HepG2 (cell line): Measurements from ENCODE around the gene SERPINA3. TPM values are rescaled to one million over a fixed set of nuclear protein-coding genes. Genes with fewer than 3 reads are reported as not detected.

Experiments
- GATAD2A ChIP-seq: IDR thresholded peaks from 2 replicates; pipeline ENCODE4 v1.6.1; 2016
- MEF2D ChIP-seq: sonication (generic); formaldehyde crosslinking; IDR thresholded peaks from 2 replicates; pipeline ENCODE4 v1.5.1; 2020; ENCODE audit warnings: mild to moderate bottlenecking, missing genetic modification reagents
- NCOA5 ChIP-seq: sonication (generic); formaldehyde crosslinking; IDR thresholded peaks from 2 replicates; pipeline ENCODE4 v1.4.0; 2020; ENCODE audit warnings: missing genetic modification reagents
- SKI ChIP-seq: fragments of 450-650 bp; IDR thresholded peaks from one replicate; pipeline ENCODE4 v1.6.1; 2018; ENCODE audit warnings: mild to moderate bottlenecking; ENCODE audit not compliant: partially characterized antibody
- TCF7L2 ChIP-seq: IDR thresholded peaks from 2 replicates; pipeline ENCODE4 v1.6.1; 2011; ENCODE audit warnings: mild to moderate bottlenecking, low read depth, low read length, moderate library complexity
- U2AF2 ChIP-seq: fragments of 200-400 bp; formaldehyde crosslinking; IDR thresholded peaks from 2 replicates; pipeline ENCODE4 v1.6.1; 2017; ENCODE audit warnings: low read depth, mild to moderate bottlenecking, low read length
- polyA plus RNA-seq, 8 experiments: library from polyadenylated mRNA; depleted of rRNA in 3 of 8; stranded (reverse) in 7 of 8; unstranded in 1 of 8; fragments of >200 nt; fragmentation: Illumina TruSeq in 4 of 8; extraction: Trizol in 4 of 8; gene quantifications; 2 replicates each; pipeline versions ENCODE4 v1.2.1 to v1.2.3, GENCODE V29; 2011 to 2016; ENCODE audit warnings: low read depth in 4 of 8, missing spikeins in 1 of 8, mixed read lengths in 1 of 8; ENCODE audit not compliant: insufficient read depth in 1 of 8
- total RNA-seq, 5 experiments: library from RNA; depleted of rRNA; stranded (reverse); fragments of >200 nt; fragmentation: Illumina TruSeq; extraction: Trizol; gene quantifications; 2 replicates each; pipeline ENCODE4 v1.2.3, GENCODE V29; 2016; ENCODE audit warnings: low read depth in 1 of 5
- TF ChIP-seq, protein P1 (sequence below): fragments of 450-650 bp; IDR thresholded peaks from 2 replicates; pipeline ENCODE4 v1.6.1; 2017
- TF ChIP-seq, protein P2 (sequence below): sonication (generic); formaldehyde crosslinking; IDR thresholded peaks from 2 replicates; pipeline ENCODE4 v1.4.0; 2020; ENCODE audit warnings: mild to moderate bottlenecking, missing genetic modification reagents
- TF ChIP-seq, protein P3 (sequence below): sonication (generic); formaldehyde crosslinking; IDR thresholded peaks from 2 replicates; pipeline ENCODE4 v1.9.0; 2021; ENCODE audit warnings: missing genetic modification reagents, mild to moderate bottlenecking, borderline replicate concordance

Gene SERPINA3
- total and polyA plus RNA-seq, 2 of the 13 experiments (the other 11 are each of a cell fraction or from before 2014, with no cell fraction given), result 825 to 2,200 TPM

DNA sequence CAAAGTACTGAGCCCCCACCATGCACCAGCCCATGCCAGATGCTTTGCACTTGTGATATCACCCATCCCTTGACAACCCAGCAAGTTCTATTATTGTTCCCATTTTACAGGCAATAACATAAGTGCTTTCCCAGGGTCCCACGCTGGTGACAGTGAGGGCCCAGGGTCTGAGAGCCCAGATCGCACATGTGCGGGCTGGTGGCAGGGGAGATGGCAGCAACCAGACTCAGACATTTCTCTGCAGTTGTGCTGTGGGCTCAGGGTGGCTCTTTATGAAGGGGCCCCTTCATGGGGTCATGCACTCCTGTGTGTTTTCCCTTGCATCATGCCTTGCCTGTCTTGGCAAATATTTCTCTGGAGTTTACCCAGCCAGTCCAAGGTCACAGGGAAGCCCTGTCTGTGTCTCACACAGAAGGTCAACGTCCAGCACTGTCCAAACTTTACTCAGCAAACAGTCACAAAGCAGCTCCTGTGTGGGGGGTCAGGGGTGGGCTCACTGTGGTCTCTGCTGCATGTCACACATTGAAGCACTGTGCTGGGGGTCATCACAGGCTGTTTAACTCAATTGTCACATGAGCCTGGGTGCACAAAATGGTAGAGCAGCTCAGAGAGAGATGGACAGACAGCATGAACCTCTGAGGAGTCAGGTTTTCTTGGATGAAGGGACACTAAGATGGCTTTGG is 18.3 kb upstream of the SERPINA3 start (continued):
- TF ChIP-seq, protein P1, sequence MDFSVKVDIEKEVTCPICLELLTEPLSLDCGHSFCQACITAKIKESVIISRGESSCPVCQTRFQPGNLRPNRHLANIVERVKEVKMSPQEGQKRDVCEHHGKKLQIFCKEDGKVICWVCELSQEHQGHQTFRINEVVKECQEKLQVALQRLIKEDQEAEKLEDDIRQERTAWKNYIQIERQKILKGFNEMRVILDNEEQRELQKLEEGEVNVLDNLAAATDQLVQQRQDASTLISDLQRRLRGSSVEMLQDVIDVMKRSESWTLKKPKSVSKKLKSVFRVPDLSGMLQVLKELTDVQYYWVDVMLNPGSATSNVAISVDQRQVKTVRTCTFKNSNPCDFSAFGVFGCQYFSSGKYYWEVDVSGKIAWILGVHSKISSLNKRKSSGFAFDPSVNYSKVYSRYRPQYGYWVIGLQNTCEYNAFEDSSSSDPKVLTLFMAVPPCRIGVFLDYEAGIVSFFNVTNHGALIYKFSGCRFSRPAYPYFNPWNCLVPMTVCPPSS, result no peak
- TF ChIP-seq U2AF2 (no peak), MEF2D (CRISPR knock-in tag) (peak; percentile 98), TCF7L2 (no peak), GATAD2A (CRISPR knock-in tag) (peak; percentile 99), NCOA5 (no peak), SKI (peak; percentile 100)
- TF ChIP-seq, protein P2, sequence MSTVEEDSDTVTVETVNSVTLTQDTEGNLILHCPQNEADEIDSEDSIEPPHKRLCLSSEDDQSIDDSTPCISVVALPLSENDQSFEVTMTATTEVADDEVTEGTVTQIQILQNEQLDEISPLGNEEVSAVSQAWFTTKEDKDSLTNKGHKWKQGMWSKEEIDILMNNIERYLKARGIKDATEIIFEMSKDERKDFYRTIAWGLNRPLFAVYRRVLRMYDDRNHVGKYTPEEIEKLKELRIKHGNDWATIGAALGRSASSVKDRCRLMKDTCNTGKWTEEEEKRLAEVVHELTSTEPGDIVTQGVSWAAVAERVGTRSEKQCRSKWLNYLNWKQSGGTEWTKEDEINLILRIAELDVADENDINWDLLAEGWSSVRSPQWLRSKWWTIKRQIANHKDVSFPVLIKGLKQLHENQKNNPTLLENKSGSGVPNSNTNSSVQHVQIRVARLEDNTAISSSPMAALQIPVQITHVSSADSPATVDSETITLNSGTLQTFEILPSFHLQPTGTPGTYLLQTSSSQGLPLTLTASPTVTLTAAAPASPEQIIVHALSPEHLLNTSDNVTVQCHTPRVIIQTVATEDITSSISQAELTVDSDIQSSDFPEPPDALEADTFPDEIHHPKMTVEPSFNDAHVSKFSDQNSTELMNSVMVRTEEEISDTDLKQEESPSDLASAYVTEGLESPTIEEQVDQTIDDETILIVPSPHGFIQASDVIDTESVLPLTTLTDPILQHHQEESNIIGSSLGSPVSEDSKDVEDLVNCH (CRISPR knock-in tag), result no peak
- TF ChIP-seq, protein P3, sequence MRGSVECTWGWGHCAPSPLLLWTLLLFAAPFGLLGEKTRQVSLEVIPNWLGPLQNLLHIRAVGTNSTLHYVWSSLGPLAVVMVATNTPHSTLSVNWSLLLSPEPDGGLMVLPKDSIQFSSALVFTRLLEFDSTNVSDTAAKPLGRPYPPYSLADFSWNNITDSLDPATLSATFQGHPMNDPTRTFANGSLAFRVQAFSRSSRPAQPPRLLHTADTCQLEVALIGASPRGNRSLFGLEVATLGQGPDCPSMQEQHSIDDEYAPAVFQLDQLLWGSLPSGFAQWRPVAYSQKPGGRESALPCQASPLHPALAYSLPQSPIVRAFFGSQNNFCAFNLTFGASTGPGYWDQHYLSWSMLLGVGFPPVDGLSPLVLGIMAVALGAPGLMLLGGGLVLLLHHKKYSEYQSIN (CRISPR knock-in tag), result 0 out of 2 replicates have a peak, but pooled peaks have one; percentile 73
